Measurements from ENCODE around the gene GNMT. TPM values are rescaled to one million over a fixed set of nuclear protein-coding genes. Genes with fewer than 3 reads are reported as not detected.

GNMT gene
- total and polyA plus RNA-seq, 2 of the 8 experiments (the other 6 are each of a cell fraction or from before 2014, with no cell fraction given), result 1.8 to 3.4 TPM

- peak overlapping the region; percentile 62; the same call in 1 of the 2 replicates for H2BK5ac ChIP-seq (ENCODE audit: low read depth, low read length)
- no peak overlapping the region for H3K4me2 ChIP-seq (ENCODE audit: insufficient read depth in 1 of 2, low read depth in 2 of 2, low read length in 2 of 2)
These were observed 28.1 kb upstream of the GNMT start for GRCh38 chr6:42932412-42932811.

More at GRCh38 chr6:42932412-42932811, 28.1 kb upstream of the GNMT start:
- FAIRE-seq (no peak), DNase-seq (ENCODE audit: low read depth in 1 of 2, low spot score in 2 of 2) (no peak)
- Histone ChIP-seq H3K23me2 (ENCODE audit: low read depth, low read length) (peaks cover 8% of the 10 kb centered on the region), H3K79me1 (ENCODE audit: low read depth, low read length) (peaks cover 13% of the 10 kb centered on the region; the same call in 1 of the 2 replicates), H3K9me3 (ENCODE audit: insufficient read depth in 2 of 2, low read depth in 1 of 2, low read length in 1 of 2) (no peaks in the 10 kb centered on the region), H4K8ac (ENCODE audit: extremely low read depth, insufficient read depth, low read length) (0 out of 2 replicates have a peak overlapping the region, but pooled peaks have one; percentile 76), H2BK12ac (ENCODE audit: low read depth, low read length) (no peak overlapping the region), H4K5ac (ENCODE audit: insufficient read length, low read depth, low read length) (no peak overlapping the region), H3K18ac (ENCODE audit: extremely low read depth, low read length) (no peak overlapping the region), H3K23ac (ENCODE audit: insufficient read length) (no peak overlapping the region), H3K9ac (replicated peaks in 1 of 4; ENCODE audit: extremely low read depth in 1 of 4, low read depth in 3 of 4, low read length in 3 of 4) (no peak overlapping the region; a peak in 1 of 7 replicates), H2BK120ac (replicated peaks; ENCODE audit: low read depth, low read length) (no peak overlapping the region), H3K27me3 (replicated peaks in 1 of 4; ENCODE audit: control insufficient read depth in 3 of 4, extremely low read depth in 1 of 4, insufficient read depth in 3 of 4, low read length in 3 of 4) (no peaks in the 10 kb centered on the region), H3K36me3 (ENCODE audit: control insufficient read depth in 2 of 4, insufficient read depth in 4 of 4, low read length in 3 of 4) (peaks cover 3 to 38% (median 21%) of the 10 kb centered on the region in 4 experiments; a peak in 7 of 8 replicates), H3K27ac (ENCODE audit: low read depth, low read length) (no peak overlapping the region), H2AK5ac (ENCODE audit: low read depth, low read length) (no peak overlapping the region), H2BK20ac (ENCODE audit: low read length) (no peak overlapping the region), H2AFZ (ENCODE audit: low read length) (no peak overlapping the region), H3K14ac (ENCODE audit: insufficient read length) (no peak overlapping the region), H4K20me1 (replicated peaks in 1 of 2; ENCODE audit: control insufficient read depth in 1 of 2, insufficient read depth in 2 of 2, low read length in 2 of 2) (peaks cover 0 to 3% of the 10 kb centered on the region in 2 experiments), H3K4me3 (ENCODE audit: extremely low read depth in 1 of 4, insufficient read depth in 2 of 4, low read depth in 3 of 4, low read length in 4 of 4) (no peak overlapping the region), H3K79me2 (ENCODE audit: control insufficient read depth in 1 of 2, insufficient read depth in 2 of 2, low read length in 2 of 2) (peaks cover 0 to 48% of the 10 kb centered on the region in 2 experiments; a peak in 3 of 4 replicates), H3K56ac (replicated peaks; ENCODE audit: insufficient read length, low read depth, low read length) (no peak overlapping the region), H3K4me1 (replicated peaks in 1 of 4; ENCODE audit: control insufficient read depth in 3 of 4, insufficient read depth in 4 of 4, low read length in 3 of 4) (peaks cover 0 to 4% (median 2%) of the 10 kb centered on the region in 4 experiments; a peak in 3 of 7 replicates), H3K4ac (replicated peaks; ENCODE audit: insufficient read length, low read depth, low read length) (no peak overlapping the region), H4K91ac (replicated peaks; ENCODE audit: insufficient read length, low read length) (no peak overlapping the region), H2BK15ac (ENCODE audit: low read length) (no peak overlapping the region)
- no peak for TF ChIP-seq CHD1 (IDR thresholded peaks at IDR 0.05; ENCODE audit: low read depth, low read length)
- no peak for TF ChIP-seq SP4 (IDR thresholded peaks at IDR 0.05; ENCODE audit: low read length)
- no peak for TF ChIP-seq CTCF (IDR thresholded peaks at IDR 0.05; ENCODE audit: control extremely low read depth in 1 of 3, insufficient read depth in 1 of 3, low read depth in 1 of 3, low read length in 3 of 3)
- no peak for TF ChIP-seq CTBP2 (IDR thresholded peaks at IDR 0.05; ENCODE audit: borderline replicate concordance, insufficient read depth, insufficient read length, low read length)
- no peak for TF ChIP-seq SIRT6 (IDR thresholded peaks at IDR 0.05; ENCODE audit: low read length)
- no peak for TF ChIP-seq EGR1 (IDR thresholded peaks at IDR 0.05; ENCODE audit: borderline replicate concordance, low read depth, low read length)
- TF ChIP-seq ZNF274 (IDR thresholded peaks at IDR 0.05; ENCODE audit: borderline replicate concordance, extremely low read depth, low read length), result no peak
- WGBS, 2 experiments (ENCODE audit: extremely low coverage in 1 of 2, insufficient coverage in 1 of 2, insufficient read length in 1 of 2, insufficient replicate concordance in 2 of 2, low coverage in 1 of 2, low lambda C conversion rate in 2 of 2, missing lambda C conversion rate in 1 of 2), result 90% methylated on average over 3 of the region's 3 CpGs; no CpG with 5 or more reads in 1 of the 2 experiments
- ChIA-PET CTCF (ENCODE audit: partially characterized antibody) (interaction anchor here (0.9 to 1.3 kb wide), 2 partner anchors 17 to 24 kb away, joined by 3 read pairs; partner anchors contain the start of gene PTCRA), POLR2A (ENCODE audit: partially characterized antibody) (interaction anchor here (1.2 kb wide), 1 partner anchor 21 kb away, joined by 8 read pairs; no protein-coding TSS in a partner anchor)

Data from H1 (cell line).